Measurements from ENCODE around the gene CALY.

- TF ChIP-seq CTCF (IDR thresholded peaks at IDR 0.05) (no peak), POLR2A (IDR thresholded peaks at IDR 0.05) (no peak), POLR2AphosphoS5 (IDR thresholded peaks at IDR 0.05; ENCODE audit: insufficient read depth in 1 of 2, low read depth in 1 of 2) (no peak)
Measured at GRCh38 chr10:133346413-133346812, 9.7 kb upstream of the CALY start.

Data from vagina (tissue), 2 donors.